Measurements from ENCODE around the gene GAK. TPM values are rescaled to one million over a fixed set of nuclear protein-coding genes. Genes with fewer than 3 reads are reported as not detected.

Gene GAK
- total and polyA plus RNA-seq, 4 donors: 27.4 to 69.7 (median 47.0) TPM

DNA sequence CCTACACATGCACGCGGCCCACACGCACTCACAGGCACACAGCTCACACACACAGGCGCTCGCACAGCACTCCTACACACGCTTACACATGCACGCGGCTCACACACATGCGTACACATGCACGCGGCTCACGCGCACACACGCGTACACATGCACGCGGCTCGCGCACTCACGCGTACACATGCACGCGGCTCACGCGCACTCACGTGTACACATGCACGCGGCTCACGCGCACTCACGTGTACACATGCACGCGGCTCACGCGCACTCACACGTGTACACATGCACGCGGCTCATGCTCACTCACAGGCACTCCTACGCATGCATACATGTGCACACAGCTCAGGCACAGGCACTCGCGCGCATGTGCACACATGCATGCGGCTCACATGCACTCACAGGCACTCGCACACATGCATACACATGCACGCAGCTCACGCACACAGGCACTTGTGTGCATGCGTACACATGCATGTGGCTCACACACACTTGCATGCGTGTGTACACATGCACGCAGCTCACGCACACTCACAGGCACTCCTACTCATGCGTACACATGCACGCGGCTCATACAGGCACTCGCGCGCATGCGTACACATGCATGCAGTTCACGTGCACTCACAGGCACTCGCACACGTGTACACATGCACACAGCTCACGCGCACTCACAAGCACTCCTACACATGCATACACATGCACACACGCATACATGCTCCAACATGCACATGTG lies 44.9 kb downstream of the GAK start:
- TF ChIP-seq EGR1 (IDR thresholded peaks at IDR 0.05; ENCODE audit: low read depth in 2 of 2): no peak
- TF ChIP-seq CTCF (IDR thresholded peaks at IDR 0.05; ENCODE audit: low read depth, low read length, missing input control): no peak
- TF ChIP-seq YY1 (IDR thresholded peaks at IDR 0.05): no peak
- TF ChIP-seq RXRA (IDR thresholded peaks at IDR 0.05): no peak
- TF ChIP-seq FOXA1 (IDR thresholded peaks at IDR 0.05): no peak
- TF ChIP-seq, protein P1, sequence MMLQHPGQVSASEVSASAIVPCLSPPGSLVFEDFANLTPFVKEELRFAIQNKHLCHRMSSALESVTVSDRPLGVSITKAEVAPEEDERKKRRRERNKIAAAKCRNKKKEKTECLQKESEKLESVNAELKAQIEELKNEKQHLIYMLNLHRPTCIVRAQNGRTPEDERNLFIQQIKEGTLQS (IDR thresholded peaks at IDR 0.05): no peak
- TF ChIP-seq NR2F2 (IDR thresholded peaks at IDR 0.05): no peak
- TF ChIP-seq HNF4G (IDR thresholded peaks at IDR 0.05): no peak
- TF ChIP-seq GABPA (IDR thresholded peaks at IDR 0.05 in 1 of 2, conservative IDR thresholded peaks at IDR 0.05 in 1 of 2): no peak
- no peak for TF ChIP-seq HNF4A (conservative IDR thresholded peaks at IDR 0.05)
- no peak for TF ChIP-seq TAF1 (conservative IDR thresholded peaks at IDR 0.05)
- TF ChIP-seq FOXA2 (IDR thresholded peaks at IDR 0.05): no peak
- no peak for TF ChIP-seq ZBTB33 (IDR thresholded peaks at IDR 0.05)
- TF ChIP-seq, protein P2, sequence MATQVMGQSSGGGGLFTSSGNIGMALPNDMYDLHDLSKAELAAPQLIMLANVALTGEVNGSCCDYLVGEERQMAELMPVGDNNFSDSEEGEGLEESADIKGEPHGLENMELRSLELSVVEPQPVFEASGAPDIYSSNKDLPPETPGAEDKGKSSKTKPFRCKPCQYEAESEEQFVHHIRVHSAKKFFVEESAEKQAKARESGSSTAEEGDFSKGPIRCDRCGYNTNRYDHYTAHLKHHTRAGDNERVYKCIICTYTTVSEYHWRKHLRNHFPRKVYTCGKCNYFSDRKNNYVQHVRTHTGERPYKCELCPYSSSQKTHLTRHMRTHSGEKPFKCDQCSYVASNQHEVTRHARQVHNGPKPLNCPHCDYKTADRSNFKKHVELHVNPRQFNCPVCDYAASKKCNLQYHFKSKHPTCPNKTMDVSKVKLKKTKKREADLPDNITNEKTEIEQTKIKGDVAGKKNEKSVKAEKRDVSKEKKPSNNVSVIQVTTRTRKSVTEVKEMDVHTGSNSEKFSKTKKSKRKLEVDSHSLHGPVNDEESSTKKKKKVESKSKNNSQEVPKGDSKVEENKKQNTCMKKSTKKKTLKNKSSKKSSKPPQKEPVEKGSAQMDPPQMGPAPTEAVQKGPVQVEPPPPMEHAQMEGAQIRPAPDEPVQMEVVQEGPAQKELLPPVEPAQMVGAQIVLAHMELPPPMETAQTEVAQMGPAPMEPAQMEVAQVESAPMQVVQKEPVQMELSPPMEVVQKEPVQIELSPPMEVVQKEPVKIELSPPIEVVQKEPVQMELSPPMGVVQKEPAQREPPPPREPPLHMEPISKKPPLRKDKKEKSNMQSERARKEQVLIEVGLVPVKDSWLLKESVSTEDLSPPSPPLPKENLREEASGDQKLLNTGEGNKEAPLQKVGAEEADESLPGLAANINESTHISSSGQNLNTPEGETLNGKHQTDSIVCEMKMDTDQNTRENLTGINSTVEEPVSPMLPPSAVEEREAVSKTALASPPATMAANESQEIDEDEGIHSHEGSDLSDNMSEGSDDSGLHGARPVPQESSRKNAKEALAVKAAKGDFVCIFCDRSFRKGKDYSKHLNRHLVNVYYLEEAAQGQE (IDR thresholded peaks at IDR 0.05): no peak
- no peak for TF ChIP-seq MAX (IDR thresholded peaks at IDR 0.05)
- TF ChIP-seq SP1 (IDR thresholded peaks at IDR 0.05): no peak
- no peak for DNase-seq (ENCODE audit: low spot score)
- H3K4me3 ChIP-seq (ENCODE audit: low read depth in 1 of 3, low read length in 3 of 3): no peak overlapping the region
- H3K4me1 ChIP-seq (ENCODE audit: control insufficient read depth in 4 of 4, insufficient read depth in 4 of 4, low read length in 3 of 4): no peaks in the 10 kb centered on the region
- no peaks in the 10 kb centered on the region for H3K9me3 ChIP-seq (ENCODE audit: control insufficient read depth in 4 of 4, low read length in 3 of 4)
- H3K36me3 ChIP-seq (ENCODE audit: control insufficient read depth in 4 of 4, insufficient read depth in 3 of 4, low read depth in 1 of 4, low read length in 3 of 4): peaks cover 3 to 72% (median 21%) of the 10 kb centered on the region in 4 donors
- no peak overlapping the region for H3K27ac ChIP-seq (ENCODE audit: low read depth in 1 of 2, low read length in 2 of 2)
- no peak overlapping the region for H3K9ac ChIP-seq (ENCODE audit: low read depth in 1 of 2, low read length in 2 of 2)
- WGBS: 97% methylated on average over 63 of the region's 63 CpGs
- H3K27me3 ChIP-seq (ENCODE audit: control insufficient read depth in 4 of 4, insufficient read depth in 4 of 4, low read length in 3 of 4): no peaks in the 10 kb centered on the region
